GM12872 (cell line): ENCODE measurements around the gene CD274.

Experiments
- CTCF ChIP-seq: IDR thresholded peaks from 3 replicates; pipeline ENCODE4 v1.5.1; 2011; ENCODE audit warnings: low read depth, mild to moderate bottlenecking, low read length, moderate library complexity; ENCODE audit not compliant: insufficient read depth

The CD274 gene

GRCh38 chr9:5513966-5514616 lies 63.7 kb downstream of the CD274 start:
- TF ChIP-seq CTCF, result no peak

- TF ChIP-seq CTCF, result no peak
Observed at GRCh38 chr9:5514617-5515260, 64.4 kb downstream of the CD274 start.

- no peak for TF ChIP-seq CTCF
Observed at GRCh38 chr9:5515261-5515650, 64.9 kb downstream of the CD274 start.

- TF ChIP-seq CTCF, result no peak
Observed at GRCh38 chr9:5516453-5517220, 66.3 kb downstream of the CD274 start.

GRCh38 chr9:5518171-5518936 lies 68.0 kb downstream of the CD274 start:
- TF ChIP-seq CTCF, result no peak

- no peak for TF ChIP-seq CTCF
Observed at GRCh38 chr9:5518937-5519319, 68.6 kb downstream of the CD274 start.
